Measurements from ENCODE around the gene PPP4R3B. TPM values are rescaled to one million over a fixed set of nuclear protein-coding genes. Genes with fewer than 3 reads are reported as not detected.

PPP4R3B gene
- total and polyA plus RNA-seq, 2 of the 13 experiments (the other 11 are each of a cell fraction or from before 2014, with no cell fraction given): 24.2 to 53.0 TPM

- TF ChIP-seq MTF2 (CRISPR knock-in tag; IDR thresholded peaks at IDR 0.05; ENCODE audit: borderline replicate concordance) (peak; percentile 66; the same call in 1 of the 2 replicates), ZBTB40 (IDR thresholded peaks at IDR 0.05) (no peak), ZBTB40 (CRISPR knock-in tag; IDR thresholded peaks at IDR 0.05) (peak; percentile 95), BRF2 (CRISPR knock-in tag; IDR thresholded peaks at IDR 0.05) (peak; percentile 84; the same call in 1 of the 2 replicates), ZNF790 (CRISPR knock-in tag; IDR thresholded peaks at IDR 0.05; ENCODE audit: borderline replicate concordance) (peak; percentile 80; the same call in 1 of the 2 replicates), MBNL3 (CRISPR knock-in tag; conservative IDR thresholded peaks at IDR 0.05) (no peak; the same call in 1 of the 2 replicates), RBAK (CRISPR knock-in tag; IDR thresholded peaks at IDR 0.05) (peak; percentile 73; the same call in 1 of the 2 replicates), NPAS2 (CRISPR knock-in tag; IDR thresholded peaks at IDR 0.05; ENCODE audit: borderline replicate concordance) (no peak), ZBTB8A (CRISPR knock-in tag; IDR thresholded peaks at IDR 0.05; ENCODE audit: borderline replicate concordance, low read depth) (peak; percentile 65; the same call in 1 of the 2 replicates), KMT2A (CRISPR knock-in tag; IDR thresholded peaks at IDR 0.05) (peak; percentile 98; the same call in 1 of the 2 replicates), NRL (CRISPR knock-in tag; IDR thresholded peaks at IDR 0.05; ENCODE audit: borderline replicate concordance) (peak; percentile 89; the same call in 1 of the 2 replicates), SALL1 (CRISPR knock-in tag; IDR thresholded peaks at IDR 0.05) (peak; percentile 96), ZNF124 (CRISPR knock-in tag; IDR thresholded peaks at IDR 0.05) (peak; percentile 91), ZNF562 (CRISPR knock-in tag; IDR thresholded peaks at IDR 0.05; ENCODE audit: borderline replicate concordance) (0 out of 2 replicates have a peak, but pooled peaks have one; percentile 71), ZNF660 (CRISPR knock-in tag; IDR thresholded peaks at IDR 0.05; ENCODE audit: borderline replicate concordance, low read depth) (0 out of 2 replicates have a peak, but pooled peaks have one; percentile 2), ZNF34 (CRISPR knock-in tag; IDR thresholded peaks at IDR 0.05; ENCODE audit: borderline replicate concordance) (0 out of 2 replicates have a peak, but pooled peaks have one; percentile 63), SALL2 (CRISPR knock-in tag; IDR thresholded peaks at IDR 0.05) (peak; percentile 97), RFX1 (IDR thresholded peaks at IDR 0.05) (no peak)
These were observed at the start of gene PPP4R3B (continued) for GRCh38 chr2:55617175-55618024.
